Measurements from ENCODE around the gene FAIM2. TPM values are rescaled to one million over a fixed set of nuclear protein-coding genes. Genes with fewer than 3 reads are reported as not detected.
A peak's percentile ranks its signal among the peaks of the same experiment; 100 is the strongest.

FAIM2 gene
- total RNA-seq, 1 experiment from 2014 or later = not detected

DNA sequence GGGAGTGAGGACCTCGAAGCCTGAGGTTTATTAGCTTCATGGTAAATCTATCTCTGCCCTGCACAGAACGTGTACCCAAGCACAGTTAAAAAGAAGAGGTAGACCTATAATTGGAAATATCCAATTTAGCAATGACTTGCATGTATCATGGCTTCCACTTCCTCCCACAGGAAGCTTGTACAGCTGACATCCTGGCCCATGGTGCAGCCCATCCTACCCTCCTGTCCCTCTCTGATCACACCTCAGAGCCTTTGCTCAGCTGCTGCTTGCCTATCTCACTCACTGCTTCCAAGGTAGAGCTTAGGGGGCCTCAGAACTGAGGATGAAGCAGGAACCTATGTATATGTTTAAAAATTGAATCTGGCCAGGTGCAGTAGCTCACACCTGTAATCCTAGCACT, 56.5 kb downstream of the FAIM2 start:
- in situ Hi-C loops (cut with HindIII; ENCODE audit: low pct_unique_long_range_greater_than_20kb, low sequenced_read_pairs) = no loop called here

DNA sequence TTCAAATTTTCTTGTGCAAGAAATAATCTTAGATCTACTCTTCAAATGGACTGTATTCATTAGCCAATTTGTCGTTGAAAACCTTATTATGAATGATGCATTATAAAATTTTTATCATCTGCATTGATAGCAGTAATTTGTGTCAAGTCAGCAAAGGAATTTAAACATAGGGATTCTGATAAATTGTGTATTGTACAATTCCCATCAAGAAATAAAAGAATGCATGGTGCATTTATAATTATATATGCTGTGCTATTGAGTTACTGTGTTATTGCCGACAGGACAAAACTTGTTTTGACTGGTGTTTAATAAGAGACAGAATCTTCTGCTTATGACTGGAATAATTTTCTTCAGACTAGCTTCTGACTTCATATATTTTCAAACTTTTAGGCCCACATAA, 57.7 kb downstream of the FAIM2 start:
- no peak for DNase-seq (ENCODE audit: low read depth)
- in situ Hi-C loops (cut with HindIII; ENCODE audit: low pct_unique_long_range_greater_than_20kb, low sequenced_read_pairs) = no loop called here

More for the DNA sequence above, 56.5 kb downstream of the FAIM2 start:
- no peak for DNase-seq (ENCODE audit: low read depth)

DNA sequence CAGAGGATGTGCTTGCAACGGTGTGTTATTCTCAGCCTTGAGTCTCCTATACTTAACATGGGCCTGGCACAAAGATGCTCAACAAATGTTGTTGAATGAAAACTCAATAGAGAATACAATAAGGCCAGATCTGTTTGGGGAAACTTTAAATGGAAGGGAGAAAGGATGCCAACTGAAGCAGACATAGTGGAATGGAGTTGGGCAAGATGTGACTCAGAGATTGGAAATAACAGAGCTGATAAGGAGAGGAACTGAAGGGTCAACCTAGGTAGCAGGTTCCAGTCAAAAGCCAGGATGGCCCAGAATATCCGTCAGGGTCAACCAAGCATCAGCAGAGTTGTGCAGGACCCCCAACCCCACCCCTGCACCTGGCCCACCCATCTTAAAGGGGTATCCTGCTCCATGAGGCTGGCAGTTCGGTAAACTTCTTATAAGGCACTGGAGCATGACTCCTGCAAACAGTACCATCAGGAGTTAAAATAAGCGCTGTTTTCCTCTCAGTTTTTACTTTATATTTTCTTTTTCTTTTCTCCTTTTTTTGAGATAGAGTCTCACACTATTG, 59.7 kb downstream of the FAIM2 start:
- DNase-seq (ENCODE audit: low read depth) = no peak
- in situ Hi-C loops (cut with HindIII; ENCODE audit: low pct_unique_long_range_greater_than_20kb, low sequenced_read_pairs) = no loop called here

DNA sequence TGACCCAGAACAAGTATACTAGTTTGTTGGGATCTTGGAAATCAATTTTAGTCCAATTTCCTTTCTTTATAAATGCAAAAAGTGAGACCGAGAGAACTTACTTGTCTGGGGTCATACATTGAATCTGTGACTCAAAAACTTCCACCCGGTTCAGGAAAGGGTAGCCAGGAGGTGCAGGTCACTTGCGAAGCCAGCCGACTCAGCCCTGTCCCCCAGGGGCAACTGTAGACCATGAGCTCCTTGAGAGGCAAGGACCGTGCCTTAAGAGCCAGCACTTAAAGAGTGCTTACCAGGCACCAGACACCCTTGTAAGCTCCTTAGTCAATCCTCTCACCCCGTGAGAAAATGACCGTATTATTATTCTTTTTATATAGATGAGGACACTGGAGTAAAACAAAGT, 60.3 kb downstream of the FAIM2 start:
- in situ Hi-C loops (cut with HindIII; ENCODE audit: low pct_unique_long_range_greater_than_20kb, low sequenced_read_pairs) = no loop called here
- DNase-seq (ENCODE audit: low read depth) = no peak

DNA sequence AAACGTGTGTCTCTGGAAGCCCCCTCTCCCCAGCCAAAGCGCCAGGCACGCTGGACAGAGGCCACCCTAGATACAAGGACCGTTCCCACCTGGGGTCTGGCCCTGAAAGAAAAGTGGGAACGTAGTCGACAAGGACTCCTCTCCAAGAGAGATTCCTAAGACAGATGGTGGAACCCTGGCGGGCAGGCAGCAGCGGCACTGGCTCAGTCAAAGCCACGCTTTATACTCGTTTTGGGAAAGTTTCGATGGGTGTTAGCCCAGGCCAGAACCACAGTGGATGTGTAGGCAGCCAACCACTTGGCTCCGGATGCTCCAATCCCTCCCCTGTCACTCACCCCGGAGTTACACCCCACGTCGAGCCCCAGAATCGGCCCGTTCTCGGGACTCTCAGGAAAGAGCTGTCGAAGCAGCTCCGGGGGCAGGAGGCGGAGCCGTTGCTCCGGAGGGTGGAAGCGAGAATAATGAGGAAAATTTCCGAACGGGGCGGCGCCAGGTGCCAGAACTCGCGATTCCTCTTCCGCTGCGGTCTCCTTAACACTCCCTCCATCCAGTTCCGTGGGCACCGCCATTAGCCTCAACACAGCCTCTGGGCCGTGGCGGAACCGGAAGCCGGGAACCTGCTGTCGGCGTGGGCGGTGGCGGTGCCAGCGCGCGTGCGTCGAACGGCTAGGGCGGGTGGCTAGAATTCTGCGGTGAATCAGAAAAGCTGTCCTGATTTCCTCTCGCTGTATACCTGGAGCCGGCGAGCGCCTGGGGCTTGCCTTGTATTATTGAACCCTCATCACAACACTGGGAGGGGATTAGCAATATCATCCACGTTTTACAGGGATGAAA, 61.0 kb downstream of the FAIM2 start, which contains the start of gene BCDIN3D:
TSS of gene BCDIN3D (minus strand) at position 588 of the 834 bp plus-strand sequence. CDS start at position 569, 19 bp downstream.
- in situ Hi-C loops (cut with HindIII; ENCODE audit: low pct_unique_long_range_greater_than_20kb, low sequenced_read_pairs) = no loop called here
- DNase-seq (ENCODE audit: low read depth) = peak; percentile 96

DNA sequence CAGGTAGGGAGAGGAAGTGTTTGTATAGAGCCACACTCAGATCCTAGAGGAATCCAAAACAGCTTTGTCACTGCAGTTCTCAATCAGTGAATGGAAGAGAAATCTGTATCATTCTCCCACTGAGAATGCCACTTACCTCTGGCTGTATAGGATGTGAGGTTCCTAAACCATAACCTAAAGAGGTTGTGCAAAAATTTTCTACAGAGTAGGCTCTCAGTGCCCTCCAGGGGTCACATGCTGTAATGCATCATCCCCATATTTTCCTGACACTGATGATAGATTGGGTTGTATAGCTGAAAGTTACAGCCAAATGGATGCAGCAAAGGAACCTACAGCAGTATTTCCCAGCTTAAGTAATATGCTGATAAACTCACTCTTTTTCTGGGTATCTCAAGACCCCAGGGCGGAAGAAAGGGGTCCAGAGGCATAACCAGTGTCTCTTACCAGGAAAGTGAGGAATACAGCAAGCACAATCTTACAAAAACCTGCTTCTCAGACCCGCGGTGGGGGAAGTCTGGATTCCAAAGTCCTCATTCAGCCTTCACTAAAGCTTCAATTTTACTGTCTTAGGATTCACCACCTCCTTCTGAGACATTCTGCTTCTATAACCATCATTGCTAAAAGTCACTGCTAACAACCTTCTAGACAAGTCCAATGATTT, 64.6 kb downstream of the FAIM2 start:
- in situ Hi-C loops (cut with HindIII; ENCODE audit: low pct_unique_long_range_greater_than_20kb, low sequenced_read_pairs) = no loop called here
- DNase-seq (ENCODE audit: low read depth) = peak; percentile 43

DNA sequence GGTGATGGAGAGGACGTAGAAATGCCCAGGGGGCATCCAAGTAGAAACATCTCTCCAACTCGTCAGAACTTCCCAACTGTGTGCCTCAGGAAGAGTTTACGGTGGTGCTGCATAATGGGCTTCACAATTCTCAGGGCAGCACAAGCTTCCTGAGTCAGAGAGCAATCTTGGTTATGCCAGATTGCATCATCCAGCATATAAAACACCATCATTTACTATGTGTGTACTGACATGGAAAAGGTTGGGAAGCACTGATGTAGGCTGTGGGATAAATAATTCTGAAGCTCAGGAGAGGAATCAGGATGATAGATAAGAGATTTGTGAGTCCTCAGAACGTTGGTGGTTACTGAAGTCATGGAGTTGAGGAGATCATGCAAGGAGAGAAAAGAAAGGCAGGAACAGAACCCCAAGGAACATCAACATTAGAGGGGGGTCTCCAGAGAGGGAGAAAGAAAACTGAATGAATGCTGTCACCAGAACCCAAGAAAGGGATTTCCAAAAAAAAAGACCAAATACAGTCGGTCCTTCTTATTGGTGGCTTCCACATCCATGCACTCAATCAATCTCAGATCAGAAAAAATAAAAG, 70.8 kb downstream of the FAIM2 start:
- no peak for DNase-seq (ENCODE audit: low read depth)
- in situ Hi-C loops (cut with HindIII; ENCODE audit: low pct_unique_long_range_greater_than_20kb, low sequenced_read_pairs) = no loop called here

DNA sequence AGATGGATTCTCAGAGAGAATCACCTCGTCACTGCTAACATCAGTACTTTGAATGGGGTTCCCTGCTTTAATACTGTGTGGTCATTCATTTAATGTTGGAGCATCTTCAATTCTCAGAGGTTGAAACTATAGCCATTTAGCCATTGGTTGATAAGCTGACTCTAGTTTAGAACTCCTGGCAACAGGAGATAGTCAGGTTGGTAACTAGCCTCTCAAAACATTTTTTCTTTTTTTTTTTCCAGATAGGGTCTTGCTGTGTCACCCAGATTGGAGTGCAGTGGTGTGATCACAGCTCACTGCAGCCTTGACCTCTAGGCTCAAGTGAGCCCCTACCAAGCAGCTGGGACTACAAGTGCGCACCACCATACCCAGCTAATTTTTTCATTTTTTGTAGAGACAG, 72.0 kb downstream of the FAIM2 start:
- in situ Hi-C loops (cut with HindIII; ENCODE audit: low pct_unique_long_range_greater_than_20kb, low sequenced_read_pairs) = no loop called here
- DNase-seq (ENCODE audit: low read depth) = no peak

DNA sequence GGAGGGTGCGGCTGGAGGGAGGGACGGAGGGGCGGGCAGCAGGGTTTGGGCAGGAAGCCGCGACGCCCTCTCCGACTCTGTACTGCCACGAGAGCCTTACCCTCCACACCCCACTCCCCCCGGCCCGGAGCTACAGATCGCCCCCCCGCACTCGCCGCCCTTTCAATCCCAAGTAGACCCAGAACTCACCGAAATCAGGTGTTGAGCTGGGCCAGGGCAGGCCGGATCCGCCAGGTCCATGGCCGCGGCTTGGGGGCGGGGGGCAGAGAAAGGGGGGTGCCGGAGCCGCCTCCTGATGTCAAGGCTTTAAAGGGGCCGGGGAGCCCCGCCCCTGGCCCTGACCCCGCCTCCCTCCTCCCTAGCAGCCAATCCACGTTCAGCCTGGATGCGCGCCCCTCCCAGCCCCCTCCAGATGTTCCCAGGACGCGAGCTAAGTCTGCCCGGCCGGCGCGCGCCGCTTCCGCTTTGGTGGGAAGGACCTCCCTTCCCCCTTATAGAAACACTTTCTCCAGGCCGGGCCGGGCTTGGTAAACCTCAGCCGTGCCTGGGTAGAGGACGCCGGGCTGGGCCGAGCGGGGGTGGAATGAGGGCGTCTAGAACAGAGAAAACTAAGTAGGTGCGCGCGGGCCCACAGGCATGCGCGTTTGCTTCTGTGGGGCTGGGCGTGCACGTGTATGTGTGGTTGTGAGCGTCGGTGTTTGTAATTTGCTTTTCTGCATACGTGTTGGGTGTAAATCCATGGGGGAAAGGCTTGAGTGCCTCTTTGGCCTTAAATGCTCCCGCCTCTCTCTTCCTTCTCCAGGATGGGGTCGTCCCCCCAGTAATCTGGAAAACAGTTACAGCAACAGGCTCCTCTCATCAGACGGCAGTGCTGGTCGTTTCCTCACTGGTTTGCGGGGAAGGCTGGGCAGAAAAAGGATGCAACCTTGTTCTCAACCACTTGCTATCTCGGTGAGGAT, 75.3 kb downstream of the FAIM2 start, which contains the start of gene NCKAP5L:
TSS of gene NCKAP5L (minus strand) at position 281 of the 959 bp plus-strand sequence. CDS start 24,369 bp downstream, outside the sequence.
- in situ Hi-C loops (cut with HindIII; ENCODE audit: low pct_unique_long_range_greater_than_20kb, low sequenced_read_pairs) = no loop called here
- DNase-seq (ENCODE audit: low read depth) = peak; percentile 96

DNA sequence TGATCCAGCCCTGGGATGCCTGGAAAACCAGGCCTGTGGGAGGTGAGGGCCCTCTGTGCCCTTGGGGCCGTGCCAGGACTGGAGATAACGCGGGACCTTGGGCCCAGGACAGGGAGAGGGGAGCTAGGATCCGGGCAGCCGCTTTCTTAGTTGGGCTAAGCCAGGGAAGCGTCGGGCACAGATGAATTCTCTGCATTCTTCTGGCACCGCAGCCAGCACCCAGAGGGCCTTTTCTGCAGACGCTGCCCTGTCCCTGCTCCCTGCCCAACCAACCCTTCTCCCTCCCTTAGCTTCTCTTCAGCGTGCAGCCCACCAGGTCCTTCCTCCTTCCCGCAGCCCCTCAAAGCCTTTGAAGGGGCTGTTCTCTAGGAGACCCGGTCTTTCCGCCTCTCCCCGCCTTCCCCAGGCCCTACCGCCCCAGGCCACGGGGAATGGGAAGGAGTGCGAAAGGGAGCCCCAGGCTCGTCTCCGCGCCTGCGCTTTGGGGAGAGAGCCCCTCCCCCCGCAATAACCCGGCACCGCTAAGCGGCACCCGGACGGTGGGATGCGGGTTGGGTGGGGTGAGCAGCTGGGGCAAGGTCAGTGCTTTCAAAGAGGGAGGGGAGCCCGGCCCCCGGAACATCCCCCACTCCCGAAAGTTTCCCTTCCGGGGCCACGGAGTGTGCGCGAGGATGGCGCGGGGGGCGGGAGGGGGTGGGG, 76.2 kb downstream of the FAIM2 start:
- DNase-seq (ENCODE audit: low read depth) = peak; percentile 63

DNA sequence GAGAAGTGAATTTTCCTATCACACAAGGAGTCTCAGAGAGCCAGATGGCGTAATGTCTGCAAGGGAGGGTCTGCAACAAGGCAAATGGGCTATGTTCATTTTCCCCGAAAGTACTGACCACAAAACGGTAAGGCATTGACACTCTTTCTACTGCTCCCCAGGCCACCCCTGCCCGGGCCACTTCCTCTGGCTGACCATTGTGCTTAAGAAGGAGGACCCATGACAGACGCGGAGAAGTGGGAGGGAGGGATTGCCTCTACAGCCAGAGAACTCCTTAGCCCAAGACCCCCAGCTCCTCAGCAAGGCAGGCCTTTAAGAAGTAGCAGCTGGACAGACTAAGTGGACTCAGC, 76.7 kb downstream of the FAIM2 start:
- in situ Hi-C loops (cut with HindIII; ENCODE audit: low pct_unique_long_range_greater_than_20kb, low sequenced_read_pairs) = no loop called here

More for the DNA sequence above, 76.2 kb downstream of the FAIM2 start:
- in situ Hi-C loops (cut with HindIII; ENCODE audit: low pct_unique_long_range_greater_than_20kb, low sequenced_read_pairs) = no loop called here

DNA sequence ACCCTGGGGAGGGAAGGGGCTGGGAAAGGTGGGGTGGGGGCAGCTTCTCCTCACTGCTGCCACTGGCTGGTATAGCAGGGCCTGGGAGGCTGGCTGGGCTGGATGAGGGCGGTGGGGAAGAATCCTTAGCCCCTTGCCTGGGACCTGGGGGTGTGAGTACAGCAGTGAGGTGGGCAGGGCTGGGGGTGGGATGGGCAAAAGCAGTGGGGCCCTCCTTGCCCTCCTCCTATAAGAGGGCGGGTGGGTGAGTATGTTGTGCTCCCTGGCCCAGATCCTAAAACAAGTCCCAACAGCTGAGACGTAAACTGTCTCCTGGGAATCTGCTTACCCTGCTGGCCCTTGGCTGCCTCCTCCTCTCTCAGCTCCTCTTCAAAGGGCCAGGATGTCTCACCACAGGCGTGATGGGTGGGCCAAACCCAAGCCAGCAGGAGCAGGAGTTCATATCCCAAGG, 77.7 kb downstream of the FAIM2 start:
- no peak for DNase-seq (ENCODE audit: low read depth)
- in situ Hi-C loops (cut with HindIII; ENCODE audit: low pct_unique_long_range_greater_than_20kb, low sequenced_read_pairs) = no loop called here

More for the DNA sequence above, 76.7 kb downstream of the FAIM2 start:
- DNase-seq (ENCODE audit: low read depth) = no peak

DNA sequence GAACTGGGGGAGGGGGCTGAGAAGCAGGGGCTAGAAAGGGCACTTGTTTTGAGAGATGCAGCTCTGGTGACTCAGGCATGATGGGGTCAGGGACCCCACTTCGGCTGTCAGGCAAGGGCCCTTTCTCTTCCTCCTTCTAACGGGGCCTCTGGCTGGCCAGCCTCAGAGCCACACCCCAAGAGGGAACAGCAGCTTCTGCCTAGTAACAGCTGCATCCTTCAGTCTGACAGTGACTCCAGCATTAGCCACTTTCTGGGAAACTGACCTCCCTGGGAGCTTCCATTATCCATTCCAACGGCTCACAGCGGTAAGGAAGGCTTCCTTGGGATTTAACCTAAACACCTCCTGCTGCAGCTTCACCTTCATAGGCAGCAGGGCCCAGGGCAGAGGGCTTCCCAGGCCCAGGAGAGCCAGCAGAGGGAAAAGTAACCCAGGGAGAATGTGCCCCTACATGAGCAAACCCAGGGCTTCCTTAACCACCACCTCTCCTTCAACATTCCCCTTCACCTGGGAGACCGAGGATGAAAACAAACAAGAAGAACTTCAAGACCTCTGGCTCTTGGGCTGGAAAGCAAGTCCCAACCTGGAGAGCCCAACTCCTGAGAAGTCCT, 78.2 kb downstream of the FAIM2 start:
- in situ Hi-C loops (cut with HindIII; ENCODE audit: low pct_unique_long_range_greater_than_20kb, low sequenced_read_pairs) = no loop called here
- DNase-seq (ENCODE audit: low read depth) = no peak

DNA sequence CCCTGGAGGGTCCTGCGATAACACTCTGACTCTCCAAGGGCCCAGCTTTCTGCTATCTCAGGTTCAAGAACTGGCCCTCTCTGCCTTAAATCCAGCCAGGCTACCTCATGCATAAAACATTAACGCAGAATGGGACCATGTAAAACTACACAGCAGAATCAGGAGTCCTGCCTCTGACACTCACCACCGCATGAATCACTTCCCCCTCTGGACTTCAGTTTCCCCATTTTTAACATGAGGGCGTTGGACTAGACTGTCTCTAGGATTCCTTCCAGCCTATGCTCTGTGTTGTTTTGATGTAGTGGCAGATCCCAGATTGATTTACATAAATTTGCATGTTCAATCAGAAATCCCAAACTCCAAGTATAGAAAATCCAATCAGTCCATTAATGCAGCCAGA, 78.8 kb downstream of the FAIM2 start:
- DNase-seq (ENCODE audit: low read depth) = no peak
- in situ Hi-C loops (cut with HindIII; ENCODE audit: low pct_unique_long_range_greater_than_20kb, low sequenced_read_pairs) = no loop called here

DNA sequence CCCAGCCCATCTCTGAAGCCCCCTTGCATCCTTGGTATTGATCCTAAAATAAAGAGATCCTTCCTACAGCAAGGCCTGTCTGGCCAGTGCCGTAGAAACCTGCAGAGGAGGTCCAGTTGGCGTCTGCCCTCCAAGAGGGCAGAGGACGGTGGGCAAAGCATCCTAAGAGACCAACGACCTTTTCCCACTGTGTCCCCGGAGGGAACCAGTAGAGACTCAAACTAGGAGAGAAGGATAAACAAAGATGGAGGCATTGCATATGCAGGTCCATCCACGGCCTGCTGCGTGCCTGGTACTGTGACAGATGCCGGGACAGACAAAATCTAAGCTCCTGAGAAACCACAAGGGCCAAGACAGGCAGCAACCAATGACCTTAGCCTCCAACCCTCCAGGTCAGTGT, 79.3 kb downstream of the FAIM2 start:
- in situ Hi-C loops (cut with HindIII; ENCODE audit: low pct_unique_long_range_greater_than_20kb, low sequenced_read_pairs) = no loop called here
- no peak for DNase-seq (ENCODE audit: low read depth)

DNA sequence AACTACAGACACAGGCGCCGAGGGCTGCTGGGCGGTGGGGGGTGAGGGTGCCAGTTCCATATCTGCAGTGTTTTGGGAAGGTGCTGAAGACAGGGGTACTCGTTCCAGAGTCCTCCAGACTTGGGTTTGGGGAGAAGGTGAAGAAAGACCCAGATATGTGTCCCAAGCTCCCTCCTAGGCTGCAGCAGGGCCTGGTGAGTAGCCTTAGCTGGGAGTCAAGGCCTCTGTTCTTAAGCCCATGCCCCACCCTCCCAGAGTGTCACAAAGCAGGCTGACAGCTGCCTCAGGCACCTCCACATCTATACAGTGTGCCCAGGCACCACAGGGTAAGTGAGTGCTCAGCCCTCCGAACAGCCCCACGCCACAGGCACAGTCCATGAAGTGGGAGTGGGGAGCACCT, 79.7 kb downstream of the FAIM2 start:
- no peak for DNase-seq (ENCODE audit: low read depth)
- in situ Hi-C loops (cut with HindIII; ENCODE audit: low pct_unique_long_range_greater_than_20kb, low sequenced_read_pairs) = no loop called here

DNA sequence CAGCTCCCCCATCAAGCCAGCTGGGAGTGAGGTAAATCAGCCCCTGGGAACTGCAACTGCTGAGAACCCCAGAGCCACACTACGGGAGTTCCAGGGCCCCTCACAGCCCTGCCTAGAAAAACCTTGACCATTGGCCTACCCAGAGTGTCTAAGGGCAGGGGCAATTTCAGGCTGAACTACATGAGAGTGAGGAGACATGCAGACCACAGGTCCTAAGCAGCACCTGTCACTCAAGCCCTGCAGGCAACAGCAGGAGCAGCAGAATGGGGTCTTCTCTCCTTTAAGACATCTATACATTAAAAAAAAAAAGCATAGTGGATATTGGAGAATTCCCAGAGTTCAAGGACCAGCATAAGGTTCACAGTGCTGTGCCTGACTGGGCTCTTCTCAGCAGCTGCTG, 80.3 kb downstream of the FAIM2 start:
- in situ Hi-C loops (cut with HindIII; ENCODE audit: low pct_unique_long_range_greater_than_20kb, low sequenced_read_pairs) = no loop called here

More for the DNA sequence above, 80.3 kb downstream of the FAIM2 start:
- no peak for DNase-seq (ENCODE audit: low read depth)
